Measurements from ENCODE around the gene HECW1.
"Not testable (repeated sequence)": the region's sequence is repeated elsewhere in the genome, so short reads cannot be mapped to it uniquely, and the experiment has no call there.

The HECW1 gene

GRCh38 chr7:43118313-43118712 lies 5.9 kb downstream of the HECW1 start:
- Mint-ChIP-seq H3K27me3 (peaks cover 45 to 55% of the 10 kb centered on the region in 2 donors), H3K4me3 (no peak overlapping the region), H3K4me1 (peaks cover 8 to 14% of the 10 kb centered on the region in 2 donors), H3K36me3 (no peaks in the 10 kb centered on the region), H3K27ac (no peak overlapping the region), H3K9me3 (no peaks in the 10 kb centered on the region)
- ATAC-seq (replicated peaks) = no peak
- DNase-seq = no peak

DNA sequence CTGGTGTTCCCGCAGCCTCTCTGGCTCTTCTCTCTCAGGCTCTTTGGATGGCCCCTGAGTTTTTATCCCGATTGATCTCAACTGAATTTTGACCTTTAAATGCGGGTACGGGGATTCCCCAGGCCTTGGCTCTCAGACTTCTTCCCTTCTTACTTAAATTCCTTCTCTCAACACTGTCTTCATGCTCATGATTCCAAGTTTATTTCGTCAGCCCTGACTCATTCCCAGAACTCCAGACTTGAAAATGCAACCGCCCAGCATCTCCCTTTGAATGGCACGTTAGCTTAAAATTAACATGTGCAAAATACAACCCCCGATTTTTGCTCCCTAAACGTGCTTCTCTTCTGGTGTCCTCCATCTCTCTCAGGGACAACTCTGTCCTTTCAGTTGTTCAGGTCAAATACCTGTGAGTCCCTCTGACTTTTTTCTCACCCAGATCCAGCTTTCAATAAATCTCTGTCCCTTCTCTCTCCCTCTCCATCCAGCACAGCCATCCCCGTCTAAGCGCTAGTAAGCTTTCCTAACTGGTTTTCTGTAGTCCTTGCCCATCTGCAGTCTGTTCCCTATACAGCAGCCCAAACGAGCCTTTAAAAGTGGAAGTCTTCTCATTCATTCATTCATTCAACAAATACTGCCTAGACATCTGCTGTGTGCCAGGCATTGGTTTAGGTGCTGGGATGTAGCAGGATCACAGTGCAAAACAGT lies 7.1 kb downstream of the HECW1 start:
- H3K4me3 Mint-ChIP-seq = no peak overlapping the region
- H3K36me3 Mint-ChIP-seq = no peaks in the 10 kb centered on the region
- H3K27ac Mint-ChIP-seq = no peak overlapping the region
- DNase-seq = no peak
- peaks cover 39 to 49% of the 10 kb centered on the region in 2 donors for H3K27me3 Mint-ChIP-seq
- peaks cover 2 to 6% of the 10 kb centered on the region in 2 donors for H3K4me1 Mint-ChIP-seq
- H3K9me3 Mint-ChIP-seq = no peaks in the 10 kb centered on the region
- no peak for ATAC-seq (replicated peaks)

DNA sequence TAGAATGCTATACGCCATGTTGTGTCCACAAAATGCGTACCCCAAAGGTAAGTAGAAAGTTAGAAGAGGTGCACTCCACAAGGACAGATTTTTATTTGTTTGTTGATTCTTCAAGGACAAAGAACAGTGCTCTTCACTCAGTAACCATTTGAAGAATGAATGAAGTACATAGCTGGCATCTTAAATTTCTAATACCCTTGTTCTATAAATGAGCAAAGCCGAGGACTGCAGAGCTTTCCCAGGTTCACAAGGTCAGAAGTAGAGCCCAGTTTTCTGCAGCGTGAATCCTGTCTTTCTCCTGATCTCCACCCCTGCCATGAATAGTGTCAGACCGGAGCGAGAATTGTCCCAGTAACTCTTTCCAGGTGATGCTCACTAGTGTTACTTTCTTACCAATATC lies 9.5 kb downstream of the HECW1 start:
- no peaks in the 10 kb centered on the region for H3K36me3 Mint-ChIP-seq
- H3K27me3 Mint-ChIP-seq = peaks cover 22 to 29% of the 10 kb centered on the region in 2 donors
- H3K27ac Mint-ChIP-seq = no peak overlapping the region
- H3K9me3 Mint-ChIP-seq = no peaks in the 10 kb centered on the region
- ATAC-seq (replicated peaks) = no peak
- no peak overlapping the region for H3K4me3 Mint-ChIP-seq
- peaks cover 2 to 6% of the 10 kb centered on the region in 2 donors for H3K4me1 Mint-ChIP-seq
- no peak for DNase-seq

DNA sequence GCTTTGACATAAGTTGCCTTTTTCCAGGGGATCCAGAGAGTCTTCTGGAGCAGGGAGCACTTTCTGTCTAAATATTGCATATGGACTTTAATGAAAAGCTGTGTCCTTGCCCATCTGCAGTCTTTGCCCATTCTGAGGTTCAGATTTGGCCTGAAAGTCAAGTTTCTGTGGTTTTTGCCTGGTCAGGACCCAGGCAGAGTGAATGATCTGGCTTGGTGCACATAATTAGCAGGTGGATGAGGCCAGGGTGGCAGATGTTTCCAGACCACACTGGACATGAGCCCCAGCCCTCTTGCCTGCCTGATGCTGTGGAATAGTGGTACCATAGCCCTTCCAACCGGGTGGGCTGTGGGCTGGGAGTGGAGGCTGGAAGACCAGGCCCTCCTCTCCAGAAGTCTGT lies 11.0 kb downstream of the HECW1 start:
- no peak for ATAC-seq (replicated peaks)
- Mint-ChIP-seq H3K27ac (no peak overlapping the region), H3K9me3 (no peaks in the 10 kb centered on the region), H3K27me3 (peaks cover 10 to 17% of the 10 kb centered on the region in 2 donors), H3K4me3 (no peak overlapping the region), H3K36me3 (no peaks in the 10 kb centered on the region), H3K4me1 (no peaks in the 10 kb centered on the region)
- DNase-seq = no peak

DNA sequence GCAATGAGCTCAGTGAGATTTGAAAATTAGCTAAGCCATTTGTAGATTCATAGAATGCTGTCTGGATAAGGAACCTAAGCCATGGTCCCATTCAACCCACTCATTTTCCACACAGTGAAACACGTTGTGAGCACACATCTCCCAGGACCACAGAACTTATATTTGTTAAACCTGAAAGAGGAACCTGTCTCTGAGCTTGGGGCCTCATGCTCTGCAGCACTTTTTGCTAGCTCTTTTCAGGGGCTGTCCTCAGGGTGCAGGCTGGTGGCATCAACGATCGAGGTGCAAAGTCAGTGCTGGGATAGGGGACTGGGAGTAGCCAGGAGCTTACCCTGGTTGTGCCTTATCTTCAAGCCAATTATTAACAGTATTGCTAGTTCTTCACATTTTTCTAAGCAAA lies 11.9 kb downstream of the HECW1 start:
- Mint-ChIP-seq H3K9me3 (no peaks in the 10 kb centered on the region), H3K27me3 (peaks cover 10 to 17% of the 10 kb centered on the region in 2 donors), H3K36me3 (no peaks in the 10 kb centered on the region), H3K4me1 (no peaks in the 10 kb centered on the region), H3K4me3 (no peak overlapping the region), H3K27ac (no peak overlapping the region)
- peak in 1 of 2 donors; percentile 36 for ATAC-seq (replicated peaks)
- no peak for DNase-seq

- no peak overlapping the region for H3K4me3 Mint-ChIP-seq
- H3K27me3 Mint-ChIP-seq = peaks cover 3 to 5% of the 10 kb centered on the region in 2 donors
Measured at GRCh38 chr7:43130347-43130746, 17.9 kb downstream of the HECW1 start.

GRCh38 chr7:43135129-43135528 lies 22.7 kb downstream of the HECW1 start:
- no peaks in the 10 kb centered on the region for H3K9me3 Mint-ChIP-seq
- no peaks in the 10 kb centered on the region for H3K4me1 Mint-ChIP-seq
- ATAC-seq (replicated peaks) (no peak), DNase-seq (no peak)
- no peaks in the 10 kb centered on the region for H3K36me3 Mint-ChIP-seq
- H3K27me3 Mint-ChIP-seq = peaks cover 17 to 27% of the 10 kb centered on the region in 2 donors
- H3K27ac Mint-ChIP-seq = no peak overlapping the region
- H3K4me3 Mint-ChIP-seq = no peak overlapping the region

More at GRCh38 chr7:43130347-43130746, 17.9 kb downstream of the HECW1 start:
- Mint-ChIP-seq H3K4me1 (no peaks in the 10 kb centered on the region), H3K9me3 (no peaks in the 10 kb centered on the region), H3K36me3 (no peaks in the 10 kb centered on the region), H3K27ac (no peak overlapping the region)
- no peak for ATAC-seq (replicated peaks)
- DNase-seq = no peak

GRCh38 chr7:43136064-43136463 lies 23.6 kb downstream of the HECW1 start:
- ATAC-seq (replicated peaks) = no peak
- no peak overlapping the region for H3K4me3 Mint-ChIP-seq
- no peak for DNase-seq
- no peaks in the 10 kb centered on the region for H3K9me3 Mint-ChIP-seq
- H3K27ac Mint-ChIP-seq = no peak overlapping the region
- H3K27me3 Mint-ChIP-seq = peaks cover 24 to 33% of the 10 kb centered on the region in 2 donors
- H3K4me1 Mint-ChIP-seq = no peaks in the 10 kb centered on the region
- no peaks in the 10 kb centered on the region for H3K36me3 Mint-ChIP-seq

- not testable (repeated sequence) for H3K36me3 Mint-ChIP-seq; H3K4me3 Mint-ChIP-seq; H3K4me1 Mint-ChIP-seq; DNase-seq; ATAC-seq (replicated peaks); H3K27ac Mint-ChIP-seq; H3K9me3 Mint-ChIP-seq
- H3K27me3 Mint-ChIP-seq = peaks cover 24 to 34% of the 10 kb centered on the region in 2 donors
Measured at GRCh38 chr7:43137121-43137744, 24.8 kb downstream of the HECW1 start.

- Mint-ChIP-seq H3K36me3 (no peaks in the 10 kb centered on the region), H3K27ac (no peak overlapping the region), H3K4me1 (no peaks in the 10 kb centered on the region), H3K27me3 (peaks cover 24 to 29% of the 10 kb centered on the region in 2 donors), H3K9me3 (no peaks in the 10 kb centered on the region), H3K4me3 (no peak overlapping the region)
- ATAC-seq (replicated peaks) (no peak), DNase-seq (no peak)
Measured at GRCh38 chr7:43137811-43138210, 25.4 kb downstream of the HECW1 start.

DNA sequence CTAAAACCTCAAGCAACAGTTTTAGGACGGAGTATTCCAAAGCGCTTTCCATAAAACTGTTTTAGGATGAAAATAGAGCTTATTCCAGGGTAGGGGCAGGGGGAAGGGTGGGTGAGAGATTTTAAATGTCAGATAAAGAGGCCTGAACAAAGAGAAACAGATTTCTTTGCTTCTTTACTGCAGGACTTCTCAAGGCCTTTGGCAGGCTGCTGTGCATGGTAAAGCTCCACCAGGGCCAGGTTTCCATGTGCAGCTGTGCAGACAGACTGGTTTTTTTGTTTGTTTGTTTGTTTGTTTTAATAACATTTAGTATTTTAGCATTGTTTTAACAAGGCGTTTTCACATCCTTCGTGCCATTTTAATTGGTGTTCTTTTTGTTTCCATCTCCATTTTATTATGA lies 26.3 kb downstream of the HECW1 start:
- no peak overlapping the region for H3K27ac Mint-ChIP-seq
- no peaks in the 10 kb centered on the region for H3K36me3 Mint-ChIP-seq
- no peaks in the 10 kb centered on the region for H3K9me3 Mint-ChIP-seq
- H3K4me1 Mint-ChIP-seq = no peaks in the 10 kb centered on the region
- ATAC-seq (replicated peaks) = no peak
- DNase-seq = no peak
- peaks cover 24 to 29% of the 10 kb centered on the region in 2 donors for H3K27me3 Mint-ChIP-seq
- H3K4me3 Mint-ChIP-seq = no peak overlapping the region

DNA sequence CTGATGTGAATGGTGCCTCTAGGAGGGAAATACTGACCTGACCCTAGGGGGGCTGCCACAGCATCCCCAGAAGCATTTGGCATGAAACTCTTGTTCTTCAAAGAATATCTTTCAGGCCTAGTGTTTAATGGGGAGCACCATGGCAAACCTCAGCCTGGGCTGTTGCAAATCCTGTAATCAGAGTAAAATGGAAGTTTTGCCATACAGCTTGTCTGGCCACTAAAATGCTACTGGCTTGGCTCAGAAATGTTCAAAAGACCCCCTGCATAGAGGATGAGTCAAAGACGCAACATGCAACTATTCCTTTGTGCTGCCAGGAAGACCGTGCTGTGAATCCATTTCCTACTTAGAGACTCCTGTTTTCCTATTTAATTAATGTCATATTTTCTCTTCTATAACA lies 26.7 kb downstream of the HECW1 start:
- Mint-ChIP-seq H3K27me3 (peaks cover 26 to 29% of the 10 kb centered on the region in 2 donors), H3K9me3 (no peaks in the 10 kb centered on the region), H3K27ac (no peak overlapping the region), H3K4me3 (no peak overlapping the region), H3K4me1 (no peaks in the 10 kb centered on the region), H3K36me3 (no peaks in the 10 kb centered on the region)
- no peak for DNase-seq
- no peak for ATAC-seq (replicated peaks)

GRCh38 chr7:43140186-43140585 lies 27.7 kb downstream of the HECW1 start:
- DNase-seq = no peak
- Mint-ChIP-seq H3K27me3 (peaks cover 28 to 29% of the 10 kb centered on the region in 2 donors), H3K4me1 (no peaks in the 10 kb centered on the region), H3K9me3 (no peaks in the 10 kb centered on the region), H3K4me3 (no peak overlapping the region), H3K27ac (no peak overlapping the region), H3K36me3 (no peaks in the 10 kb centered on the region)
- no peak for ATAC-seq (replicated peaks)

GRCh38 chr7:43141091-43141490 lies 28.6 kb downstream of the HECW1 start:
- DNase-seq (no peak), ATAC-seq (replicated peaks) (no peak)
- Mint-ChIP-seq H3K27me3 (peaks cover 23 to 24% of the 10 kb centered on the region in 2 donors), H3K4me1 (no peaks in the 10 kb centered on the region), H3K27ac (no peak overlapping the region), H3K36me3 (no peaks in the 10 kb centered on the region), H3K9me3 (no peaks in the 10 kb centered on the region), H3K4me3 (no peak overlapping the region)

GRCh38 chr7:43142703-43143102 lies 30.3 kb downstream of the HECW1 start:
- H3K27me3 Mint-ChIP-seq = peaks cover 11 to 22% of the 10 kb centered on the region in 2 donors
- H3K36me3 Mint-ChIP-seq = no peaks in the 10 kb centered on the region
- no peak overlapping the region for H3K4me3 Mint-ChIP-seq
- ATAC-seq (replicated peaks) (no peak), DNase-seq (no peak)
- no peaks in the 10 kb centered on the region for H3K9me3 Mint-ChIP-seq
- H3K4me1 Mint-ChIP-seq = no peaks in the 10 kb centered on the region
- no peak overlapping the region for H3K27ac Mint-ChIP-seq

Measured in stimulated activated naive B cell treated with anti-CD40 and anti-IgM and Interleukin-4, amounts not matched to agents 10 μg/mL and 1 μg/mL and 100 μg/mL, for 72 hours (primary cell).